CD4-positive, alpha-beta T cell treated with Interleukin-17A for 4 hours (primary cell): ENCODE results near the gene LGALS8.

Experiments used
- DNase-seq: peaks from one replicate; pipeline ENCODE4 v3.0.0-alpha.2; 2020; ENCODE audit warnings: mixed read lengths

Gene LGALS8

GRCh38 chr1:236509647-236510401 lies 14.0 kb upstream of the LGALS8 start:
- DNase-seq: no peak

- DNase-seq: no peak
Observed at GRCh38 chr1:236511735-236512418, 11.9 kb upstream of the LGALS8 start.

- no peak for DNase-seq
Observed at GRCh38 chr1:236514703-236515442, 8.9 kb upstream of the LGALS8 start.

- no peak for DNase-seq
Observed at GRCh38 chr1:236515443-236515958, 8.3 kb upstream of the LGALS8 start.

- DNase-seq: peak; percentile 51
Observed at GRCh38 chr1:236516929-236517704, 6.7 kb upstream of the LGALS8 start.

GRCh38 chr1:236518322-236518721 lies 5.5 kb upstream of the LGALS8 start:
- DNase-seq: no peak

- DNase-seq: no peak
Observed at GRCh38 chr1:236520445-236521005, 3.3 kb upstream of the LGALS8 start.

GRCh38 chr1:236522937-236523703 lies 662 bp upstream of the LGALS8 start:
- no peak for DNase-seq

GRCh38 chr1:236524142-236524894 lies 536 bp downstream of the LGALS8 start:
- DNase-seq: peak; percentile 62

GRCh38 chr1:236524895-236525184 lies 1.1 kb downstream of the LGALS8 start:
- DNase-seq: no peak

GRCh38 chr1:236526079-236526478 lies 2.3 kb downstream of the LGALS8 start:
- no peak for DNase-seq

GRCh38 chr1:236530286-236530685 lies 6.5 kb downstream of the LGALS8 start:
- DNase-seq: no peak

- no peak for DNase-seq
Observed at GRCh38 chr1:236530959-236531358, 7.2 kb downstream of the LGALS8 start.

- DNase-seq: no peak
Observed at GRCh38 chr1:236532850-236533249, 9.1 kb downstream of the LGALS8 start.

- DNase-seq: peak; percentile 45
Observed at GRCh38 chr1:236534151-236534651, 10.4 kb downstream of the LGALS8 start.

- no peak for DNase-seq
Observed at GRCh38 chr1:236535190-236535589, 11.4 kb downstream of the LGALS8 start.

- no peak for DNase-seq
Observed at GRCh38 chr1:236535662-236536161, 11.9 kb downstream of the LGALS8 start.

- DNase-seq: no peak
Observed at GRCh38 chr1:236536540-236536939, 12.8 kb downstream of the LGALS8 start.

GRCh38 chr1:236540813-236541465 lies 17.2 kb downstream of the LGALS8 start:
- no peak for DNase-seq

GRCh38 chr1:236541710-236542109 lies 17.9 kb downstream of the LGALS8 start:
- DNase-seq: no peak
